Measurements from ENCODE around the gene EYS.

Gene EYS

GRCh38 chr6:64197246-64197645 lies 1509.8 kb downstream of the EYS start:
- TF ChIP-seq CTCF (IDR thresholded peaks at IDR 0.05; ENCODE audit: extremely low read depth, missing control alignments) = no peak
- no peak for DNase-seq (ENCODE audit: low spot score)

GRCh38 chr6:64186592-64186991 lies 1520.4 kb downstream of the EYS start:
- no peak for TF ChIP-seq CTCF (IDR thresholded peaks at IDR 0.05; ENCODE audit: extremely low read depth, missing control alignments)
- no peak for DNase-seq (ENCODE audit: low spot score)

- no peak for TF ChIP-seq CTCF (IDR thresholded peaks at IDR 0.05; ENCODE audit: extremely low read depth, missing control alignments)
- no peak for DNase-seq (ENCODE audit: low spot score)
Observed at GRCh38 chr6:64185621-64186020, 1521.4 kb downstream of the EYS start.

GRCh38 chr6:64175296-64175695 lies 1531.7 kb downstream of the EYS start:
- no peak for DNase-seq (ENCODE audit: low spot score)
- no peak for TF ChIP-seq CTCF (IDR thresholded peaks at IDR 0.05; ENCODE audit: extremely low read depth, missing control alignments)

GRCh38 chr6:64170316-64170715 lies 1536.7 kb downstream of the EYS start:
- TF ChIP-seq CTCF (IDR thresholded peaks at IDR 0.05; ENCODE audit: extremely low read depth, missing control alignments) = no peak
- DNase-seq (ENCODE audit: low spot score) = no peak

- no peak for DNase-seq (ENCODE audit: low spot score)
- no peak for TF ChIP-seq CTCF (IDR thresholded peaks at IDR 0.05; ENCODE audit: extremely low read depth, missing control alignments)
Observed at GRCh38 chr6:64160486-64160885, 1546.5 kb downstream of the EYS start.

GRCh38 chr6:64155063-64155462 lies 1552.0 kb downstream of the EYS start:
- no peak for TF ChIP-seq CTCF (IDR thresholded peaks at IDR 0.05; ENCODE audit: extremely low read depth, missing control alignments)
- no peak for DNase-seq (ENCODE audit: low spot score)

Data from GM20000 (cell line).